Activated T-cell treated with anti-CD3 and anti-CD28 coated beads, Interleukin-2, amount 50 U/mL, for 1 hour (primary cell): Measurements from ENCODE around the gene LSM3.
"Not testable (repeated sequence)": the region's sequence is repeated elsewhere in the genome, so short reads cannot be mapped to it uniquely, and the experiment has no call there.

Experiments
- DNase-seq: peaks from one replicate; pipeline ENCODE4 v3.0.0-alpha.2; 2020

LSM3 gene

DNA sequence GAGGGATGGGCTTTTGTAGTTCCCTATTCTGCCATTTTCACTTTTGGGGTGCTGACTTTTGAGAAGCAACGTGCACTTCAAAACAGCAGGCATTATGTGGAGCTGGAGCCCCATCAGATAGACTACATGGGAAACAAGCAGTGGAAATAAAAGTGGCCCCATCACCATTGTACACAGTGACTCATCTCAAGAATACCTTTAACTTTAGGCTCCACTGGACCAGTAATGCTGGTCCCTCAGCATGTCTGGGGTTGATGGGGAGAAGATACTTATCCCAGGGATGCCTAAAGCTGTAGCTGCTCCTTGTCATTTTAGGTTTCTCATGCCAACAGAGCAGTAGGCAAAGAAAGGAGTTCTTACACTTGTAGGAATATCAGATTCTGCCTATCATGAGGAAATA, 45.0 kb downstream of the LSM3 start:
- no peak for DNase-seq

DNA sequence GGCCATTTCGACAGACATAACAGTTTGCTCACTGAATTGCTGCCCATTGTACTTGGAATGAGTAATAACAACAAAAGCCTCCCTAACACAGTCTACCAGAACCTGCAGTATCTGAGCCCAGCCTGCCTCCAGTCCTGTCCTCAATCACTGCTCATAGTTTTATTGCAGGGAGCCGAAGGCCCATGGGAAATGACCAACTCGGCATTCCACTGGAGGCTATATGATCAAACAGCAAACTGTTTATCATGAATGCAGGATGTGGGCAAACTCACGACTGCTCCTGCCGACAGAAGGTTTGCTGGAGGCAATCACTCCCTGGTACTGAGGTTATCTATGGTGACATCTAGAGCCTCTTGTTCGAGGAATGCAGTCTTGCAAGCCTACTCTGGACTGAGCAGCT, 46.3 kb downstream of the LSM3 start:
- DNase-seq = no peak

DNA sequence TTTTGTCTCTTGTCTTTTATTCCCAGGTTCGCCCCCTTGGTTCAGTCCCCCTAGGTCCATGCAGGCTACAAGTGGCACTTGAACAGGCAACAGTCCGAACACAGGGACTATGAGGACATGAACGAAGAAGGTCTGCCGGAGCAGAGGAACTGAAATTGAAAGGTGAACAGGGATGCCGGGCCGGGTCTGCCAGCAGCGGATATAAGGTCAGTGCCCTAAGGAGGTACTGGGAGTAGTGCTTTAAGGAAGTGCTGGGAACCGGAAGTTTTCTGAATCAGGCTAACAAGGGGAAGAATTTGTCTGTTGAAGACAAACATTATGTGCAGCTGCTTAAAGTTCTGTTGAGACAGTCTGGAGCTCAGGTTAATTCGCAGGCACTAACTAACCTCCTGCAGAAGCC, 46.8 kb downstream of the LSM3 start:
- DNase-seq = no peak

DNA sequence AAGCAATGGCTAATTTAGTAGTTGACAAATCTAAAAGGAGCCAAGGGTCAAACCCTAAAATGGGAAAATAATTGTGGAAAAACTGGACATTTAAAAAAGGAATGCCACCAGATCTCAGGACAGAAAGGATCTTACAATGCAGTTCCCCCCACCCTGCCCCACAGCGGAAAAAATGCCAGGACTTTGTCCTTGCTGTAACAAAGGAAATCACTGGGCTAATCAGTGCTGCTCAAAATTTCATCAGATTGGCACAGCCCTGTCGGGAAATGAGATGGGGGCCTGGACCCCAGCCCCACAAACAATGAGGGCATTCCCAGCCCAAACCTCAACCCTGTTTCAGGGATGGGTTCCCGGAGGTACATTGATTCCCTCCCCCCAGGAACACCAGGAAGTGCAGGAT, 47.7 kb downstream of the LSM3 start:
- not testable (repeated sequence) for DNase-seq

DNA sequence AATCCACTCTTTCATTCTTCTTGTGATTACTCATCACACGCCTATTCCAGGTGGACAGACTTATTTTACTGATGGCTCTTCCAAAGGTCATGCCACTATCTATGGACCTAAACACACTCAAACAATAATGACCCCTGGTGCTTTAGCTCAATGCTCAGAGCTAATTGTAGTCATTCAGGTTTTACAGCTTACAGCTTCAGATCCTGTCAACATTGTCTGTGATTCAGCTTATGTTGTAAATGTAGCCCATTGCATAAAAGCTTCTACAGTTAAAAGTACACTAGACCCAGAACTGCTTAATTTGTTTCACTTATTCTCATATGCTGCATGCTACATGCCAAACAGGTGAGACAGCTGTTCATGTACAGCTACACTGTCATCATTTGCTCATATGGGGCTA, 49.2 kb downstream of the LSM3 start:
- DNase-seq = no peak

DNA sequence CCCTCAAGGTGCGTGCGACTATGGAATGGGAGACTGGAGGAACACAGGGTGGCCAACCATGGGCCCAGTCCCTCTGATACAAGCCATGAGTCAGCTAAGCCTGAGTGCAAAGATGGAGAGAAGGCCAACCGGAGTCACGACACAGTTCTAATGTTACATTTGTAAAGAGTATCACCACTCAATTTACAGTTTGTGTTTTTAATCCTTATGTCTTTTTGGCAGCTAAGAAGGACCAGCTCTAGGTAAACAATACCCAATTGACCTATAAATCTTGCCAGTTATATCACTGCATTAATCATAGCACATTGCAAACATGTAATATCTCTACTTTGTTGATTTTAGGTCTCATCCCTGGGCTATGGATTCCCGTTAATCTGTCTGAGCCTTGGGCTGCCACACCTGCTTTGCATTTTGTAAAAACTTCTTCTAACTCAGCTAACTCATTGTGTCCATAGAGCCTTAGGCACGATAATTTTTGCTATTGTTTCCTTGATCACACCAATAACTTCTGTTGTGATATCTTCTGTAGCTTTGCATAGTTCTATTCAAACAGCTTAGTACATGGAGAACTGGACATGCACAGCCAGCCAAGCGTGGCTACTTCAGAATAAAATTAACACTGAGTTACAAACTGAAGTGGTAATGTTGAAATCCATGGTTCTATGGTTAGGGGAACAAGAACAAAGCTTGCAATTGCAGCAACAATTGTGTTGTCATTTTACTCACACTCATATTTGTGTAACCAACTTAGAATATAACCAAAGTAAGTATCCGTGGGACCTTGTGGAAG, 50.3 kb downstream of the LSM3 start:
- no peak for DNase-seq

DNA sequence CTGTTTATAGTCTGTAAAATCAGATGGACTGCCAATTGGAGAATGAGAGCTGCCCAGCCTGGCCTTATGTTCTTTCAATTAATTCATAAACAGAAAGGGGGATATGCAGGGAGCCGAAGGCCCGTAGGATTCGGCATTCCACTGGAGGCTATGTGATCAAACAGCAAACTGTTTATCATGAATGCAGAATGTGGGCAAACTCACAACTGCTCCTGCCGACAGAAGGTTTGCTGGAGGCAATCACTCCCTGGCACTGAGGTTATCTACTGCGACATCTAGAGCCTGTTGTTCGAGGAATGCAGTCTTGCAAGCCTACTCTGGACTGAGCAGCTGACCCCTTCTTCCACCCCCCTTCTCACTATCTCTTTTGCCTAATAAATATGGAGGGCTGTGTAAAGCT, 51.1 kb downstream of the LSM3 start:
- not testable (repeated sequence) for DNase-seq

DNA sequence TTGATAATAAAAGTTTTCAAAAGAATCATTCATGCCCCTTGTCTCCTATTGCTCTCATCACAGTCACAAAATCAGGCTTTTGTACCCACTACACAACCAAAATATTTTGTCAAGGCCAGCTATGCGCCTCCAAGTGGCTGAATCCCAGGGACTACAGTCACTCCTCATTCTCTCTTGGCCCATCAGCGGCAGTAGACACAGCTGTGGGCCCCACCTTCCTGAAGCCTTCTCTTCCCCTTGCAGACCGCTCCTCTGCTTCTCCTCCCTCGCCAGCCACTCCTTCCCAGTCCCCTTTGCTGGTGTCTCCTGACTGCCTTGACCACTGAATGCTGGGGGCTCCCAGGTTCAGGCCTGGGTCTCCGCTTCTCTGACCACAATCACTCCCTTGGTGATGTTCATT, 52.1 kb downstream of the LSM3 start:
- DNase-seq = no peak

DNA sequence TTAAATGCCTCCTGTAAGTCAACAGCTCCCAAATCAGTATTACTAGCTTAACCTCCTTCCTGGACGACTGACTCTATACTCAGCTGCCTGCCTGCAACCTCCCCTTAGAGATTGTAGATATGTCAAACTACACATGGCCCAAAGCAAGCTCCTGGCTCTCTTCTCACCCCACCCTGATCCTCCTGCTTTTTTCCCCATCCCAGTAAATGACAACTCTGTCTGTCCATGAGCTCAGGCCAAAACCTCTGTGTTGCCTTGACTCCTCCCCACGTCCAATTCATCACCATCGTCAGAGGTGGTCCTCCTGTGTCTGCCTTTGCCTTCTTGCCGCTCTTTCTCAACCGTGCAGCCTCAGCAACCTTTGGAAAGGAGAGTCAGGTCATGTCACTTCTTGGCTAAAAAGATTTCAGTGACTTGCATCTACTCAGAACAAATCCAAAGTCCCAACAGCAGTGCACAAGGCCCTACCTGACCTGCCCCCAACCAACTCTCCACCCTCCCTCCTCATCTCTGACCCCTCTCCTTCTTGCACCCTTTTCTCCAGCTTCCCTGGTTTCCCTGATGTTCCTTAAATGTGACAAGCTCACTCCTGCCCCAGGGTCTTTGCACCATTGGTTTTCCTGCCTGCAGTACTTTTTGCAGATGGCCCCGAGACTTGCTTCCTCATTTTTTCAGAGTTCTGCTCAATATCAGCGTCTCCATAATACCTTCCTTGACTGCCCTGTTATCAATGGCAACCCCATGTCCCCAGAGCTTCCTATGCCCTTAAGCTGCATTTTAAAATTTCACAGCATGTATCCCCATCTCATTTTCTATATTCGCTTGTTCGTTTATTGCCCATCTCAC, 52.8 kb downstream of the LSM3 start:
- DNase-seq = no peak

DNA sequence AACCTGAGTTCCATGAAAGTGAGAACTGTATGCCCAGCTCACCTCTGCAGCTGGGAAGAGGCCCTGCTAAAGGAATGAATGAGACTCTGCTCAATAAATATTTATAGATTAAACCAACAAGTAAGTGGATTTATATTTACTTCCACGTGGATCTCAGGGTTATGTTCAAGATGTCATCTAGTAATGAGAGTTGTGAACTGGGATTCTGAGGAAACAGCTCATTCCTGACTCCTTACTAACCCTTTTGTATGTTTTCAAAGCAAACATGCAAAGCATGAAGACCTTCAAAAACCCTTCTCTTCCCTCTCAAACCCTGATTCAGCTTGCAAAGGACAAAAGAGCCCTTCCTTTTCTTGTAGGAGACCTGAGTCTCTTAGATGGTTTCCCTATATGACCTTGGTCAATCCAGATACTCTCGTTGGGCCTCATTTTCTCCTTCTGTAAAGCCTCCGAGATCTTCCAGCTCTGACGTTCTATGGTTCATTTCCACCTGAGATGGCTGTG, 53.4 kb downstream of the LSM3 start:
- DNase-seq = no peak

DNA sequence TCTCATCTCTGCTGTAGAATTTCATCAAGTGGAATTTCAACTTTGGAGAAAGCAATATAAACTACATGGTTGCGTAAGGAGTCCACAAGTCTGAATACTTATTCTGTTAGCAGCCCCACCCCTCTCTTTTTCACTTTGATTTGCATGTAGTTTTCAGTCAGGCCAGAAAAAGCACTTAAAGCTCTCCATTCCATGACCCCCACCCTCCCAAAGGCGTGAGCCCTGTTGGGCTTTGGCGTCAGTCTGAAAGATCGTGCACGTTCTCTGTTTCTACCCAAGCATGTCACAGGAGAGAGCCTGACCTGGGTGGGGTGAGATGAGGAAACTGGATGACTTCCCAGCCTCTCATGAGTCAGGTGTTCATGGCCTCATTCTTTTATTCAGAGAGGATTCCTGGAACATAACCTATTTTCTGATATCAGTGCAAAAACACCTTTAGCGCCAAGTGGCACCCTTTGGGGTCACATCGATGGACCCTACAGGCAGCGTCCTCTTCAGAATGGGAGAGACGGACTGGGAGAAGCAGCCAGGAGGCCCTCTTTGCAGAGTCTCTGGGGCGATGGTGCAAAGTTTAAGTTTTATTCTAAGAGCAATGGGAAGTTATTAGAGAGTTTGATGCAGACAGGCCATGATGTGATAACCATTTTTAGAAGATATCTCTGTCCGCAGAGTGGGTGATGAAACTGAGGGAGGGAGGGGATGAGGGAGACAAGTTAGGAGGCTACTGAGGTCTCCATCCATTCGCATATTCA, 55.8 kb downstream of the LSM3 start:
- no peak for DNase-seq

DNA sequence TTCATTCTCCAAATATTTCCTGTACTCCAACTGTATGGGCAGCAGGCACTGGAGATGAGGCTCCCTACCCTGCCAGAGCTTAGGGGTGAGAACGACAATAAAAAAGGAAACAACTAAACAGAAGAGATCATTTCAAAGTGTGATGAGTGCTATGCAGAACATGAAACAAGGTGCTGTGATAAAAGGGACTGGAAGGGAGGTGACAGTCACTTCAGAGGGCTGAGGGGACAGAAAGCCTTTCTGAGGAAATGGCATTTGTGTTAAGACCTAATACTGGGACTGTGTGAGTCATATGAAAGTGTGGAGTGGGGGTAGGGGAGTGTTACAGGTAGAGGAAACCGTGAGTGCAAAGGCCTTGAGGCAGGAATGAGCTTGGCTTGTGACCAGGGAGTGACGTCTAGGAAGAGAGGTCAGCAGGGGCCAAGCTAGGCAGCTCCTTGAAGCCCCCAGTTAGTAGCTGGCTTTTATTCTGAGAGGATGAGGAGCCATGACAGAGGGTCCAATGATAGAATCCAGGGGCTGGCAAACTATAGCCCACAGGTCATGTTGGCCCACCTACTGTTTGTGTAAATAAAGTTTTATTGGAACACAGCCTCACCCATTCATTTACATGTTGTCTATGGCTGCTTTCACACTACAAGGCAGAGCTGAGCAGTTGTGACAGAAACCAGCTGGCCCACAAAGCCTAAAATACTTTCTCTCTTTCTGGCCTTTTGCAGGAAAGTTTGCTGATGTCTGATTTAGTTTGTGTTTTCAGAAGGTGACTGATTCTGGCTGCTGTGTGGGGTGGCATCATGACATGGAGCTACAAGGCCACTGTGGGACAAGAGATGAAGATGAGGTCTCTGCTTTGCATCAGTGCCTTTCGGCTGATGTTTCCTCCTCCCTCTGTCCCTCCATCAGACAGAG, 56.6 kb downstream of the LSM3 start:
- DNase-seq = no peak

DNA sequence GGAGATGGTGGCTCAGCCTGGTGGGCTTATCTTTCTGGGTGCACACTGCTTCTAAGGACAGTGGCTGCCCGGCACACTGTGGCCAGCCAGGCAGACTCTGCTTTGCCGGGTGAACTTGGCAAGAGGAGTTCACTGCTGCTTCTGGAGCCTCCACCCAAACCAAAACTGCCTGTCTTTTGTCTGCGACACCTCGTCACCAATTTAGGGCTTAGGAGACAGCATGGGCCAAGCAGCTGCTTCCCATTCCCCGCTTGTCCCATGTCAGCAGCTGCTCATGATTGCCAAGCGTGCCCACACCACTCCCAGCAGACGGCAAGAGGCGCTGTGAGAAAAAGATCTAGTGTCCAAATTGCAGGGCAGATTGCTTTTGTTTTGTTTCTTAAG, 57.3 kb downstream of the LSM3 start:
- DNase-seq = no peak

DNA sequence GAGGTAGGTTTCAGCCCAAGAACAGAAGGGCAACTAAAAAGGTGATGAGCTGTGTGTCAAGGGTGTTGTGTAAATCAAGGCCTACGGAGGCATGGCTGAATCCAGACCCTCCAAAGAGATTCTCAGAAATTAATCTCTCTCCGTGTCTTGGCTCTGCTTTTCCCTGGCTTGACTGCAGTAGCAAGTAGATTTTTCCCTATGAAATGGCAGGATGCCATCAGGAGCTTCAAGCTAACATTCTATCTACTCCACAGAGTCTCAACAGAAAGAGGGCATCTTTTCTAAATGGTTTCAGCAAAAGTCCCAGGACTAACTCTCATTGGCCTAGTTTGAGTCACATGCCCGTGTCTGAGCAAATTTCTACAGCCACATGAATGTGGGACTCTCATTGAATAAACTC, 58.3 kb downstream of the LSM3 start:
- no peak for DNase-seq

DNA sequence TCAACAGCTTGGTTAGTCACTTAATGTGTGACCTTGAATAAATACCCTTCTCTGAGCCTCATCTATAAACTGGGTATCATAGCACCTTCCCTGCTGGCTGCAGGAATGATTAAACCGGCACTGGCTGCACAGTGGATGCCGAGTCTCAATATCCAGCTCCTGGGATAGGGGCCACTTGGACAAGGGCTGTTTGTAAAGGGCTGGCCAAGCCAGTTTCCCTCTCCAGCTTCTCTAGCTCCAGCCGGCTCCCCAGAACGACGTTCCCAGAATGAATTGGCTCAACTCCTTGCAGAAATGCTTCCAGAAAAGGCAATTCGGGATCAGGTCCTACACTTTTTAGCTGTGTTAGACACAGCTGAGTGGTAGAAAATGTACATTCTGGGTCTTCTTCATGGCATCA, 58.8 kb downstream of the LSM3 start:
- DNase-seq = no peak

DNA sequence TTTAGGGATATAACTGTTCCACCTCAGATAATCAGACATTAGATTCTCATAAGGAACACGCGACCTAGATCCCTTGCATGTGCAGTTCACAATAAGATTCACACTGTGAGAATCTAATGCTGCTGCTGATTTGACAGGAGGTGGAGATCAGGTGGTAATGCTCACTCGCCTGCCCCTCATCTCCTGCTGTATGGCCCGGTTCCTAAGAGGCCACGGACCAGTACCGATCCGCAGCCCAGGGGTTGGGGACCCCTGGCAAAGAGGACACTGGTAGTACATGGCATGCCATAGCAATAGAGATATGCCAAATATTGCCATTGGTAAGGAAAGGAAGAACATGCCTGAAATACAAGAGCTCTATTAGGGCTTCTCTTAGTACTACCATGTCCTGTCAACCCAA, 59.7 kb downstream of the LSM3 start:
- DNase-seq = no peak

DNA sequence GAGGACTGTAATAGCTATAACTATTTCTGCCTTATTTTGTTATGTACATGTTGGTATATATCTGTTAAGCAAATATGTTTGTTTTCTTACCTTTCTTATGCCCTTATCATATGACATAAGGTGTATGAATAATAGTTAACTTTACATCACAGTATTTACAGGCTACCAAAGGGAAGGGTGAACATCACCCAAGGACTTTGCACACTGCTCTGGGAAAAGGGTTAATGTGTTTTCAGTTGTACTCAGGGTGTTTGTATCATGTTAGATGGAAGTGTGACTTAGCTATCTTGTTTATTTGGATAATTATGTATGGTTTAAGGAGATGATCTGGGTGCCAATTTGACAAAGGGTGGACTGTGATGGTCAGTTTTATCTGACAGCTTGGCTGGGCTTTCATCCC, 60.3 kb downstream of the LSM3 start:
- DNase-seq = no peak

DNA sequence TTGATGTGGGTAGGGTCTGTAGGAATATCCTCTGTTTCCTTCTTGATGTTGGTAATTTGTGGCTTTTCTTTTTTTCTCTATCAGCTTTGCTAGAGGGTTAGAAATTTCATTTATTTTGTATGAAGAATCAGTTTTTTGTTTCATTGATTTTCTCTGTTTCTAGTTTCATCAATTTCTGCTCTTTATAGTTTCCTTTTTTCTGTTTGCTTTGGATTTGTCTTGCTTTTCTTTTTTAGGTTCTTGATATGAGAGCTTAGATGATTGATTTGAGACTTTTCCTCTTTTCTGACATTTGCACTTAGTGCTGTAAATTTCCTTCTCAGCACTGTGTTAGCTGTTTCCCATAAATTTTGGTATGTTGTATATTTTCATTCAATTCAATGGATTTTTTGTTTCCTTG, 61.3 kb downstream of the LSM3 start:
- DNase-seq = no peak

DNA sequence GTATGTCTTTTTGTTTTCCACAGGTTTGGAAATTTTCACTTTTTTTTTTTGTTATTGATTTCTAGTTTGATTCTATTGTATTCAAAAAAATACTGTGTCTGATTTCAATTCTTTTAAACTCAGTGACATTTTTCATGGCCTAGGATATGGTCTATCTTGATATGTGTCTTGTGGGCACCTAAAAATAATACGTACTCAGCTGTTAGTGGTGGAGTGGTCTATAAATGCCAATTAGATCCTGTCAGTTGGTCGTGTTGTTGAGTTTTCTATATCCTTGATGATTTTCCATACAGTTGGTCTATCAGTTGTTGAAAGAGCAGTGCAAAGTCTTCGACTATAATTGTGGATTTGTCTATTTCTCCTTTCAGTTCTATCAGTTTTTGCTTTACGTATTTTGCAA, 61.7 kb downstream of the LSM3 start:
- DNase-seq = no peak

DNA sequence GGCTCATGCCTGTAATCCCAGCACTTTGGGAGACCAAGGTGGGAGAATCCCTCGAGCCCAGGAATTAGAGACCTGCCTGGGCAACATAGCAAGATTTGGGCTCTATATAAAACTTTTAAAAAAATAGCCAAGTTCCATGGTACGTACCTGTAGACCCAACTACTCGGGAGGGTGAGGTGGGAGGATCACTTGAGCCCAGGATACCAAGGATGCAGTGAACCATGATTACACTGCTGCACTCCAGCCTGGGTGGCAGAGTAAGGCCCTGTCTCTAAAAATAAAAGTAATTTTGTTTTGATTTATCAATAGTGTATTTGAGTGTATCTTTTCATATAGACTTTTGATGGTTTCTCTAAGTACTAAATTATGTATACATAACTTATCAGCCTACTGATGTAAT, 63.1 kb downstream of the LSM3 start:
- no peak for DNase-seq

DNA sequence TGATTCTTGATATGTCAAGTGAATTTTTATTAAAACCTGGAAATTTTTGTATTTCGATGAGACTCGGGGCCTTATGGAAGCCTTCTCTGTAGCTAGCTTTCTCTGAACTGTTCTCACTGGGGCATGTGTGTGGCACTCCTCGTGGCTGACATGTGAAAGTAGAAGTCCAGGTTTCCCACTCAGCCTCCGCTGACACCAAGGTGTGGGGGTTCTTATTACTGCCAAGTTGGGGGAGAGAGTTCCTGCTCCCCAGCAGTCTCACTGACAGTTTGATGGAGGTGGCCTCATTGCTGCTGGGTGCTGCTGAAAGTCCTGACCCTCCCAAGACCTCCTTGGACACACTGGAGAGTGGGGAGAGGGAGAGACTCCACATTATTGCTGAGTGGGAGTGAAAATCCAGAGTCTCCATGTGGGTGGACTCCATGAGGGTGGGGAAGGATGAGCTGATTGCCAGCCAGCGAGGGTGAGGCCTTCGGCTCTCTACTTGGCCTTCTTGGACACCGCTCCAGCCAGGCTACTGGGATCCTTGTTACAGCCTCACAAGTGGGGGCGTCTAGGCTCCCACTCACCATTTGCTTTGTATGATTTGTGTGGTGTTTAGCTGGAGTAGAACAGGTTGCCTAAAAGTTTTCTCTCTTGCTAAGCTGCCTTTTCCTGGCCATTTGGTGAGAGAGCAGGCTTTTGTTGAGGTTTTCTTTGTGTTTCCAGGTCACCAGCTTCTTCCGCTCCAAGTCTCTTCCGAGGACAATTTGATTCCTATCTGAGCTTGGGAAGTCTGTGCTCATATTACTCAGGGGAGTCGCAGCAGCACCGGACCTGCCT, 64.1 kb downstream of the LSM3 start:
- no peak for DNase-seq

DNA sequence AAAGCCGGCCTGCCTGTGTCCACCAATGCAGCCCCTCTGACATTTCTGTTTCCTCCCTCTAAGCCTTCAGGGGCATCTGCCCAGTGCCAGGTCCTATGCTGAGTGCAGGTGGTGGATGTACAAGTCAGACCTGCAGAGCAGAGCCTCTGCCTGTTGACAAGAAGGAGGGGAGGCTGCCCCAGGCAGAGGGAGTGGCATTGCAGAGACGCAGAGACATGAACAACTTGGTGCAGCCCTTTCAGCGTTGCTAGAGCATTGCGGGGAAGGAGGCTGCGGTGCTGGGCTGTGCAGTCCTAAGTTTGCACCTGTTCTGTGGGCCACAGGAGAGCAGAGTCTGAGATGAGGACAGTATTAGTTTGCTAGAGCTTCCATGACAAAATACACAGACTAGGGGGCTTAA, 65.2 kb downstream of the LSM3 start:
- no peak for DNase-seq
